ENCODE measurements around the gene STIM2. TPM values are rescaled to one million over a fixed set of nuclear protein-coding genes. Genes with fewer than 3 reads are reported as not detected.

The STIM2 gene
- polyA plus RNA-seq, 1 donor (not counting 4 experiments of a cell fraction or from before 2014, with no cell fraction given) = 20.7 TPM

GRCh38 chr4:26877406-26877805 is 16.8 kb downstream of the STIM2 start:
- dilution Hi-C loops (cut with MboI; ENCODE audit: extremely low pct_ligation_motif_present, low sequenced_read_pairs) = no loop called here
- H3K27ac ChIP-seq (ENCODE audit: control insufficient read depth, insufficient read depth, low read length) = no peak overlapping the region
- H4K20me1 ChIP-seq (ENCODE audit: control insufficient read depth, extremely low read depth, insufficient read depth, low read length) = no peaks in the 10 kb centered on the region
- no peak overlapping the region for H3K4me2 ChIP-seq (ENCODE audit: control insufficient read depth, extremely low read depth, insufficient read depth, low read depth, low read length)
- no peaks in the 10 kb centered on the region for H3K9me3 ChIP-seq (ENCODE audit: control insufficient read depth, low read depth, low read length)
- peaks cover 14% of the 10 kb centered on the region for H3K4me1 ChIP-seq (ENCODE audit: control insufficient read depth, extremely low read depth, insufficient read depth, low read length)
- no peaks in the 10 kb centered on the region for H3K36me3 ChIP-seq (ENCODE audit: control insufficient read depth in 2 of 2, extremely low read depth in 1 of 2, insufficient read depth in 2 of 2, low read length in 2 of 2)
- FAIRE-seq (no peak), DNase-seq (ENCODE audit: low read depth, low spot score) (no peak)
- TF ChIP-seq, protein P1, sequence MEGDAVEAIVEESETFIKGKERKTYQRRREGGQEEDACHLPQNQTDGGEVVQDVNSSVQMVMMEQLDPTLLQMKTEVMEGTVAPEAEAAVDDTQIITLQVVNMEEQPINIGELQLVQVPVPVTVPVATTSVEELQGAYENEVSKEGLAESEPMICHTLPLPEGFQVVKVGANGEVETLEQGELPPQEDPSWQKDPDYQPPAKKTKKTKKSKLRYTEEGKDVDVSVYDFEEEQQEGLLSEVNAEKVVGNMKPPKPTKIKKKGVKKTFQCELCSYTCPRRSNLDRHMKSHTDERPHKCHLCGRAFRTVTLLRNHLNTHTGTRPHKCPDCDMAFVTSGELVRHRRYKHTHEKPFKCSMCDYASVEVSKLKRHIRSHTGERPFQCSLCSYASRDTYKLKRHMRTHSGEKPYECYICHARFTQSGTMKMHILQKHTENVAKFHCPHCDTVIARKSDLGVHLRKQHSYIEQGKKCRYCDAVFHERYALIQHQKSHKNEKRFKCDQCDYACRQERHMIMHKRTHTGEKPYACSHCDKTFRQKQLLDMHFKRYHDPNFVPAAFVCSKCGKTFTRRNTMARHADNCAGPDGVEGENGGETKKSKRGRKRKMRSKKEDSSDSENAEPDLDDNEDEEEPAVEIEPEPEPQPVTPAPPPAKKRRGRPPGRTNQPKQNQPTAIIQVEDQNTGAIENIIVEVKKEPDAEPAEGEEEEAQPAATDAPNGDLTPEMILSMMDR (optimal IDR thresholded peaks at IDR 0.05 in 1 of 3, IDR thresholded peaks at IDR 0.05 in 1 of 3, conservative IDR thresholded peaks at IDR 0.05 in 1 of 3; ENCODE audit: extremely low read depth in 1 of 3, insufficient read depth in 2 of 3, low read length in 3 of 3) = no peak
- TF ChIP-seq EZH2 (IDR thresholded peaks at IDR 0.05; ENCODE audit: low read length) = no peak
- no peaks in the 10 kb centered on the region for H3K9me1 ChIP-seq (ENCODE audit: control insufficient read depth, extremely low read depth, insufficient read depth, low read length)
- H3K4me3 ChIP-seq (ENCODE audit: control insufficient read depth in 2 of 3, extremely low read depth in 1 of 3, insufficient read depth in 2 of 3, low read depth in 1 of 3, low read length in 3 of 3) = no peak overlapping the region
- H3K27me3 ChIP-seq (ENCODE audit: control insufficient read depth, extremely low read depth, insufficient read depth, low read length) = no peaks in the 10 kb centered on the region
- peaks cover 7% of the 10 kb centered on the region for H3K79me2 ChIP-seq (ENCODE audit: control insufficient read depth, insufficient read depth, low read length)
- no peak overlapping the region for H3K9ac ChIP-seq (ENCODE audit: control insufficient read depth, extremely low read depth, insufficient read depth, low read length)
- H2AFZ ChIP-seq (ENCODE audit: control insufficient read depth, low read length) = no peak overlapping the region

DNA sequence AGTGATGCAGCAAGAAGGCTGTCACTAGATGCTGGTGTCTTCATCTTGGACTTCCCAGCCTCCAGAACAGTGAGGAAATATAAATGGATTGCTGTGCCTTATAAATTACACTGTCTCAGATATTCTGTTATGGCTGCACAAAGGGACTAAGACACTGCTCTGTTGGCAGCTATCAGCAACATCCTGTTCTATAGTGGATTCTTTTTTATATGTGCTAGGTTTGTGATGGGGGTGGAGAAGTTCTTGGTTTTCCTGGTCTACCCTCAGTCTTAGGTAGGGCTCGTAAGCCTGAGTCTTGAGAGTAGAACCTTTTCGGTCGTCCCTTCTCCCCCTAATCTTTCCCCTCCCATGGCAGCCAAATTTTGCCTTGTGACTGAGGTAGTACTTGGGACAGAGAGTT is 17.3 kb downstream of the STIM2 start:
- no peak for FAIRE-seq
- Histone ChIP-seq H3K4me1 (ENCODE audit: control insufficient read depth, extremely low read depth, insufficient read depth, low read length) (peaks cover 14% of the 10 kb centered on the region), H3K4me2 (ENCODE audit: control insufficient read depth, extremely low read depth, insufficient read depth, low read depth, low read length) (no peak overlapping the region), H3K9ac (ENCODE audit: control insufficient read depth, extremely low read depth, insufficient read depth, low read length) (no peak overlapping the region), H3K27me3 (ENCODE audit: control insufficient read depth, extremely low read depth, insufficient read depth, low read length) (no peaks in the 10 kb centered on the region), H3K4me3 (ENCODE audit: control insufficient read depth in 2 of 3, extremely low read depth in 1 of 3, insufficient read depth in 2 of 3, low read depth in 1 of 3, low read length in 3 of 3) (no peak overlapping the region), H2AFZ (ENCODE audit: control insufficient read depth, low read length) (no peak overlapping the region), H3K27ac (ENCODE audit: control insufficient read depth, insufficient read depth, low read length) (peak overlapping the region; percentile 72), H3K79me2 (ENCODE audit: control insufficient read depth, insufficient read depth, low read length) (peaks cover 7% of the 10 kb centered on the region), H4K20me1 (ENCODE audit: control insufficient read depth, extremely low read depth, insufficient read depth, low read length) (no peaks in the 10 kb centered on the region), H3K9me3 (ENCODE audit: control insufficient read depth, low read depth, low read length) (no peaks in the 10 kb centered on the region), H3K36me3 (ENCODE audit: control insufficient read depth in 2 of 2, extremely low read depth in 1 of 2, insufficient read depth in 2 of 2, low read length in 2 of 2) (no peaks in the 10 kb centered on the region), H3K9me1 (ENCODE audit: control insufficient read depth, extremely low read depth, insufficient read depth, low read length) (no peaks in the 10 kb centered on the region)
- dilution Hi-C loops (cut with MboI; ENCODE audit: extremely low pct_ligation_motif_present, low sequenced_read_pairs) = no loop called here
- TF ChIP-seq, protein P1 (optimal IDR thresholded peaks at IDR 0.05 in 1 of 3, IDR thresholded peaks at IDR 0.05 in 1 of 3, conservative IDR thresholded peaks at IDR 0.05 in 1 of 3; ENCODE audit: extremely low read depth in 1 of 3, insufficient read depth in 2 of 3, low read length in 3 of 3) = no peak
- no peak for TF ChIP-seq EZH2 (IDR thresholded peaks at IDR 0.05; ENCODE audit: low read length)
- no peak for DNase-seq (ENCODE audit: low read depth, low spot score)

Measured in keratinocyte (primary cell).